GM18507 (cell line): ENCODE data around the gene SNRNP200.
"Not testable (repeated sequence)": the region's sequence is repeated elsewhere in the genome, so short reads cannot be mapped to it uniquely, and the experiment has no call there.

Experiments
- DNase-seq: peaks from one replicate; pipeline ENCODE4 v3.0.0; 2011; ENCODE audit warnings: low read depth; ENCODE audit not compliant: insufficient read length; ENCODE audit errors: extremely low spot score
- FAIRE-seq: peaks from 2 replicates; lab custom pipeline; 2011; peaks lifted over from hg19 to GRCh38; lab: Jason Lieb, UNC

Gene SNRNP200

GRCh38 chr2:96326564-96326963, 21.2 kb upstream of the SNRNP200 start:
- DNase-seq: no peak
- FAIRE-seq: no peak

- FAIRE-seq: peak; percentile 41
- DNase-seq: no peak
Observed at GRCh38 chr2:96325884-96326255, 20.5 kb upstream of the SNRNP200 start.

GRCh38 chr2:96325041-96325883, 19.9 kb upstream of the SNRNP200 start, which contains the start of gene ITPRIPL1:
Gene ITPRIPL1, plus strand, starts transcription at chr2:96325317. Its CDS starts 523 bp downstream, at chr2:96325840.
- no peak for DNase-seq

GRCh38 chr2:96324721-96325040, 19.3 kb upstream of the SNRNP200 start:
- FAIRE-seq: peak; percentile 39
- DNase-seq: no peak

More at GRCh38 chr2:96325041-96325883, 19.9 kb upstream of the SNRNP200 start, which contains the start of gene ITPRIPL1:
- no peak for FAIRE-seq

- no peak for DNase-seq
- no peak for FAIRE-seq
Observed at GRCh38 chr2:96323849-96324248, 18.5 kb upstream of the SNRNP200 start.

GRCh38 chr2:96320728-96321622, 15.6 kb upstream of the SNRNP200 start:
- DNase-seq (no peak), FAIRE-seq (peak; percentile 64)

- FAIRE-seq (no peak), DNase-seq (no peak)
Observed at GRCh38 chr2:96320326-96320725, 15.0 kb upstream of the SNRNP200 start.

GRCh38 chr2:96319396-96319795, 14.1 kb upstream of the SNRNP200 start:
- FAIRE-seq (no peak), DNase-seq (no peak)

GRCh38 chr2:96318723-96319122, 13.4 kb upstream of the SNRNP200 start:
- no peak for FAIRE-seq
- no peak for DNase-seq

GRCh38 chr2:96317584-96317997, 12.2 kb upstream of the SNRNP200 start:
- no peak for DNase-seq
- no peak for FAIRE-seq

- FAIRE-seq: no peak
- DNase-seq: no peak
Observed at GRCh38 chr2:96316999-96317398, 11.7 kb upstream of the SNRNP200 start.

- peak; percentile 71 for FAIRE-seq
- no peak for DNase-seq
Observed at GRCh38 chr2:96315400-96316071, 10.2 kb upstream of the SNRNP200 start.

- FAIRE-seq: no peak
- DNase-seq: no peak
Observed at GRCh38 chr2:96315005-96315399, 9.7 kb upstream of the SNRNP200 start.

- FAIRE-seq (no peak), DNase-seq (no peak)
Observed at GRCh38 chr2:96308248-96308647, 2.9 kb upstream of the SNRNP200 start.

- FAIRE-seq (no peak), DNase-seq (no peak)
Observed at GRCh38 chr2:96306370-96306769, 1.0 kb upstream of the SNRNP200 start.

GRCh38 chr2:96305979-96306308, 598 bp upstream of the SNRNP200 start:
- DNase-seq (no peak), FAIRE-seq (no peak)

- no peak for FAIRE-seq
- DNase-seq: no peak
Observed at GRCh38 chr2:96304606-96305005, 740 bp downstream of the SNRNP200 start.

- FAIRE-seq: no peak
- DNase-seq: no peak
Observed at GRCh38 chr2:96301865-96302264, 3.5 kb downstream of the SNRNP200 start.

- no peak for FAIRE-seq
Observed at GRCh38 chr2:96296925-96297324, 8.4 kb downstream of the SNRNP200 start.

GRCh38 chr2:96294271-96294670, 11.1 kb downstream of the SNRNP200 start:
- DNase-seq, FAIRE-seq: not testable (repeated sequence)

More at GRCh38 chr2:96296925-96297324, 8.4 kb downstream of the SNRNP200 start:
- DNase-seq: no peak
